NCI-H524 treated with DMSO at 0.1 percent for 48 hours (cell line): Measurements from ENCODE around the gene HMX3.
"Not testable (repeated sequence)": the region's sequence is repeated elsewhere in the genome, so short reads cannot be mapped to it uniquely, and the experiment has no call there.

Source experiments
- DNase-seq: peaks from one replicate; lab custom pipeline; 2025; lab: John Stamatoyannopoulos, UW

The HMX3 gene

DNA sequence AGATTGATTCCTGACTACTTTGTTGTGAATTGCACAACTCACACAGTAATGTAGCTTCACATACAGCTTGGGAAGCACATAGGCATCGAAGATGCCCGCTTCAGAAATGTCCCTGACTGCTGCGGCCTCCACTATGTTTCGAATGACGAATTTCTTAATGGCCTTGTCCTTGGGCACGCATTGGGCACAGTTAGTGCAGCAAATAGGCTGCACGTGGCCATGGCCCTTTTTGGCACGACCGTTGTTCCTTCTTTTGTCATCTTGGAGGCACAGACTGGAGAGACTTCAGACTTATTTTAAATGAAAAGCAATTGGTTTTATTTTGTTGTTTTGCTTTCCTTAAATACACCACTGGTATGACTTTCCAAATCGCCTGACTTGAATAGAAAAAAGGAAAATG is 35.8 kb downstream of the HMX3 start:
- DNase-seq, result not testable (repeated sequence)

GRCh38 chr10:123175389-123176387 is 39.9 kb downstream of the HMX3 start:
- DNase-seq, result no peak

DNA sequence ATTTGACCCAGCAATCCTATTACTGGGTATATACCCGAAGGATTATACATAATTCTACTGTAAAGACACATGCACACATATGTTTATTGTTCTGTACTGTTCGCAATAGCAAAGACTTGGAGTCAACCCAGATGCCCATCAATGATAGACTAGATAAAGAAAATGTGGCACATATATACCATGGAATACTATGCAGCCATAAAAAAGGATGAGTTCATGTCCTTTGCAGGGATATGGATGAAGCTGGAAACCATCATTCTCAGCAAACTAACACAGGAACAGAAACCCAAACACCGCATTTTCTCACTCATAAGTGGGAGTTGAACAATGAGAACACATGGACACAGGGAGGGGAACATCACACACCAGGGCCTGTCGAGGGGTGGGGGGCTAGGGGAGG is 42.6 kb downstream of the HMX3 start:
- DNase-seq, result not testable (repeated sequence)

DNA sequence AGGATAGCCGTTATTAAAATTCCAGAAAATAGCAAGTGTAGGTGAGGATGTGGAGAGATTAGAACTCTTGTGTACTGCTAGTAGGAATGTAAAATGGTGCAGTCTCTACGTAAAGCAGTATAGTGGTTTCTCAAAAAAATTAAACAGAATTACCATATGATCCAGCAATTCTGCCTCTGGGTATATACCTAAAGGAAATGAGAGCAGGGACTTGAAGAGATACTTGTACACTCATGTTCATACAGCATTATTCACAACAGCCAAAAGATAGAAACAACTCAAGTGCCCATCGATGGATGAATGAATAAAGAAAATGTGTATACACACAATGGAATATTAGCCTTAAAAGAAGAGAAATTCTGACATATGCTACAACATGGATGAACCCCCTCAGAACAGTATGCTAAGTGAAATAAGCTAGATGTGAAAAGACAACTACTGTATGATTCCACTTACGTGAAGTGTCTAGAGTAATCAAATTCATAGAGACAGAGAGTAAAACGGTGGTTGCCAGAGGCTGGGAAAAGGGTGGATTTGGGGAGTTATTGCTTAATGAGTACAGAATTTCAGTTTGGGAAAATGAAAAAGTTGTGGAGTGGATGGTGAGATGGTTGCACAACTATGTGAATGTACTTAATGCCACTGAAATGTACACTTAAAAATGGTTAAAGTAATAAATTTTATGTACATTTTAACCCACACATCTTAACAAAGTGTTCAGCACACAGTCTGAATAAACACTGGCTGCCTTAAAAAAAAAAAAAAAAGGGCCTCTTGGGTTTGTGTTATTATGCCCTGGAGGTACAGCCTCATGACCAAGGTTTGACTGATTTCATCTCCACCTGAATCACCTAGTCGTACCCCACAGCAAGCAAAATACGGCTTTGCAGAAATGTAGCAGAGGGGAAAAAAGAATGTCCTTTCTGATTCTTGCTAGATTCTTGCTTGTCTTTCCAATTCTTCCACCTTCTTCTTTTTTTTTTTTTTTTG is 44.6 kb downstream of the HMX3 start:
- DNase-seq, result no peak

DNA sequence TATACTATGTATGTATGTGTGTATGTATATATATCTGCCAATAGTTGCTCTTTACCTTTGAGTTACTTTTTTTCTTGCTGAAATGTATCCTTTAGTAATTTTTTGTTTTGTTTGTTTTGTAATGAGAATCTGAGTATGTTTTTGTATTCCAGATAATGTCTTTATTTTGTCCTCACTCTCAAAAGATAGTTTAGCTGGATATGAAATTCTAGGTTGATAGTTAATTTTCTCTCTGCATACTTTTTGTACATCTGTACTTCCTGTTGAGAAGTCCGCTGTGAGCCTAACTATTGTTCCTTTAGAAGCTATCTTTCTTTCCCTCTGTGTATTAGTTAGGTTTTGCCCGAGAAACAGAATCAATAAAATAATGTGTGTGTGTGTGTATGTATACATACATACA is 48.0 kb downstream of the HMX3 start:
- DNase-seq, result no peak

GRCh38 chr10:123187781-123188180 is 52.0 kb downstream of the HMX3 start:
- DNase-seq, result no peak
